HepG2 (cell line): ENCODE results near the gene KCNH6. TPM values are rescaled to one million over a fixed set of nuclear protein-coding genes. Genes with fewer than 3 reads are reported as not detected.

Experiments used
- FOXA3 ChIP-seq: IDR thresholded peaks from 2 replicates; pipeline ENCODE4 v1.6.1; 2016; ENCODE audit warnings: missing genetic modification reagents, missing compliant biosample characterization
- HBP1 ChIP-seq: IDR thresholded peaks from 2 replicates; pipeline ENCODE4 v1.6.1; 2016; ENCODE audit warnings: low read depth, control low read depth
- KDM6A ChIP-seq: IDR thresholded peaks from 2 replicates; pipeline ENCODE4 v1.6.1; 2016; ENCODE audit warnings: low read depth
- MED13 ChIP-seq: sonication (generic); formaldehyde crosslinking; IDR thresholded peaks from 2 replicates; pipeline ENCODE4 v1.5.0; 2020; ENCODE audit warnings: missing genetic modification reagents
- ONECUT2 ChIP-seq: sonication (generic); formaldehyde crosslinking; IDR thresholded peaks from 2 replicates; pipeline ENCODE4 v1.4.0; 2020; ENCODE audit warnings: missing genetic modification reagents
- SP2 ChIP-seq: sonication (generic); formaldehyde crosslinking; IDR thresholded peaks from 2 replicates; pipeline ENCODE4 v1.5.1; 2020; ENCODE audit warnings: mild to moderate bottlenecking, missing genetic modification reagents
- YY1 ChIP-seq: IDR thresholded peaks from 2 replicates; pipeline ENCODE4 v1.6.1; 2011; ENCODE audit warnings: low read length, low read depth, moderate library complexity, mild to moderate bottlenecking; ENCODE audit not compliant: insufficient read depth, insufficient replicate concordance
- ZMYM2 ChIP-seq: sonication (generic); formaldehyde crosslinking; IDR thresholded peaks from 2 replicates; pipeline ENCODE4 v1.8.0; 2022; ENCODE audit warnings: mild to moderate bottlenecking, missing genetic modification reagents
- ZNF337 ChIP-seq: sonication (generic); formaldehyde crosslinking; IDR thresholded peaks from 2 replicates; pipeline ENCODE4 v1.5.1; 2020; ENCODE audit warnings: missing genetic modification reagents, low read depth, mild to moderate bottlenecking, borderline replicate concordance
- ZNF569 ChIP-seq: sonication (generic); formaldehyde crosslinking; IDR thresholded peaks from 2 replicates; pipeline ENCODE4 v1.5.0; 2020; ENCODE audit warnings: mild to moderate bottlenecking, missing genetic modification reagents, moderate library complexity, borderline replicate concordance
- ZNF660 ChIP-seq: sonication (generic); formaldehyde crosslinking; IDR thresholded peaks from 2 replicates; pipeline ENCODE4 v1.5.1; 2020; ENCODE audit warnings: mild to moderate bottlenecking, low read depth, missing genetic modification reagents, borderline replicate concordance
- polyA plus RNA-seq, 8 experiments: library from polyadenylated mRNA; depleted of rRNA in 3 of 8; stranded (reverse) in 7 of 8; unstranded in 1 of 8; fragments of >200 nt; fragmentation: Illumina TruSeq in 4 of 8; extraction: Trizol in 4 of 8; gene quantifications; 2 replicates each; pipeline versions ENCODE4 v1.2.1 to v1.2.3, GENCODE V29; 2011 to 2016; ENCODE audit warnings: low read depth in 4 of 8, missing spikeins in 1 of 8, mixed read lengths in 1 of 8; ENCODE audit not compliant: insufficient read depth in 1 of 8
- total RNA-seq, 5 experiments: library from RNA; depleted of rRNA; stranded (reverse); fragments of >200 nt; fragmentation: Illumina TruSeq; extraction: Trizol; gene quantifications; 2 replicates each; pipeline ENCODE4 v1.2.3, GENCODE V29; 2016; ENCODE audit warnings: low read depth in 1 of 5
- TF ChIP-seq, protein P1 (sequence below), 2 experiments: fragments of 450-650 bp in 1 of 2; sonication (generic) in 1 of 2; formaldehyde crosslinking in 1 of 2; IDR thresholded peaks; 2 replicates each; pipeline versions ENCODE4 v1.6.1 to v1.8.0; 2016 to 2022; ENCODE audit warnings: antibody characterized with exemption in 1 of 2, mild to moderate bottlenecking in 1 of 2, missing genetic modification reagents in 1 of 2
- TF ChIP-seq, protein P2 (sequence below): sonication (generic); formaldehyde crosslinking; IDR thresholded peaks from 2 replicates; pipeline ENCODE4 v1.5.0; 2020; ENCODE audit warnings: mild to moderate bottlenecking, missing genetic modification reagents
- TF ChIP-seq, protein P3 (sequence below): sonication (generic); formaldehyde crosslinking; conservative IDR thresholded peaks from 2 replicates; pipeline ENCODE4 v1.8.0; 2022; ENCODE audit warnings: mild to moderate bottlenecking, moderate library complexity, missing genetic modification reagents

Gene KCNH6
- total and polyA plus RNA-seq, 2 of the 13 experiments (the other 11 are each of a cell fraction or from before 2014, with no cell fraction given): 0.05 to 0.18 TPM

GRCh38 chr17:63578027-63578768 is 55.0 kb downstream of the KCNH6 start (continued):
- TF ChIP-seq HBP1 (CRISPR knock-in tag) (0 out of 2 replicates have a peak, but pooled peaks have one; percentile 67), MED13 (no peak; the same call in 1 of the 2 replicates), ZNF569 (CRISPR knock-in tag) (peak; percentile 15; the same call in 1 of the 2 replicates), YY1 (no peak), ONECUT2 (CRISPR knock-in tag) (no peak; the same call in none of the 2 replicates), KDM6A (CRISPR knock-in tag) (peak; percentile 86), SP2 (CRISPR knock-in tag) (no peak), ZMYM2 (peak; percentile 100), ZNF337 (CRISPR knock-in tag) (0 out of 2 replicates have a peak, but pooled peaks have one; percentile 77), FOXA3 (CRISPR knock-in tag) (peak; percentile 94), ZNF660 (no peak)
- TF ChIP-seq, protein P1, sequence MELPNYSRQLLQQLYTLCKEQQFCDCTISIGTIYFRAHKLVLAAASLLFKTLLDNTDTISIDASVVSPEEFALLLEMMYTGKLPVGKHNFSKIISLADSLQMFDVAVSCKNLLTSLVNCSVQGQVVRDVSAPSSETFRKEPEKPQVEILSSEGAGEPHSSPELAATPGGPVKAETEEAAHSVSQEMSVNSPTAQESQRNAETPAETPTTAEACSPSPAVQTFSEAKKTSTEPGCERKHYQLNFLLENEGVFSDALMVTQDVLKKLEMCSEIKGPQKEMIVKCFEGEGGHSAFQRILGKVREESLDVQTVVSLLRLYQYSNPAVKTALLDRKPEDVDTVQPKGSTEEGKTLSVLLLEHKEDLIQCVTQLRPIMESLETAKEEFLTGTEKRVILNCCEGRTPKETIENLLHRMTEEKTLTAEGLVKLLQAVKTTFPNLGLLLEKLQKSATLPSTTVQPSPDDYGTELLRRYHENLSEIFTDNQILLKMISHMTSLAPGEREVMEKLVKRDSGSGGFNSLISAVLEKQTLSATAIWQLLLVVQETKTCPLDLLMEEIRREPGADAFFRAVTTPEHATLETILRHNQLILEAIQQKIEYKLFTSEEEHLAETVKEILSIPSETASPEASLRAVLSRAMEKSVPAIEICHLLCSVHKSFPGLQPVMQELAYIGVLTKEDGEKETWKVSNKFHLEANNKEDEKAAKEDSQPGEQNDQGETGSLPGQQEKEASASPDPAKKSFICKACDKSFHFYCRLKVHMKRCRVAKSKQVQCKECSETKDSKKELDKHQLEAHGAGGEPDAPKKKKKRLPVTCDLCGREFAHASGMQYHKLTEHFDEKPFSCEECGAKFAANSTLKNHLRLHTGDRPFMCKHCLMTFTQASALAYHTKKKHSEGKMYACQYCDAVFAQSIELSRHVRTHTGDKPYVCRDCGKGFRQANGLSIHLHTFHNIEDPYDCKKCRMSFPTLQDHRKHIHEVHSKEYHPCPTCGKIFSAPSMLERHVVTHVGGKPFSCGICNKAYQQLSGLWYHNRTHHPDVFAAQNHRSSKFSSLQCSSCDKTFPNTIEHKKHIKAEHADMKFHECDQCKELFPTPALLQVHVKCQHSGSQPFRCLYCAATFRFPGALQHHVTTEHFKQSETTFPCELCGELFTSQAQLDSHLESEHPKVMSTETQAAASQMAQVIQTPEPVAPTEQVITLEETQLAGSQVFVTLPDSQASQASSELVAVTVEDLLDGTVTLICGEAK (IDR thresholded peaks at IDR 0.05): no peak; the same call in 1 of the 2 replicates
- TF ChIP-seq, protein P1 (CRISPR knock-in tag; IDR thresholded peaks at IDR 0.05): peak; percentile 97
- TF ChIP-seq, protein P2, sequence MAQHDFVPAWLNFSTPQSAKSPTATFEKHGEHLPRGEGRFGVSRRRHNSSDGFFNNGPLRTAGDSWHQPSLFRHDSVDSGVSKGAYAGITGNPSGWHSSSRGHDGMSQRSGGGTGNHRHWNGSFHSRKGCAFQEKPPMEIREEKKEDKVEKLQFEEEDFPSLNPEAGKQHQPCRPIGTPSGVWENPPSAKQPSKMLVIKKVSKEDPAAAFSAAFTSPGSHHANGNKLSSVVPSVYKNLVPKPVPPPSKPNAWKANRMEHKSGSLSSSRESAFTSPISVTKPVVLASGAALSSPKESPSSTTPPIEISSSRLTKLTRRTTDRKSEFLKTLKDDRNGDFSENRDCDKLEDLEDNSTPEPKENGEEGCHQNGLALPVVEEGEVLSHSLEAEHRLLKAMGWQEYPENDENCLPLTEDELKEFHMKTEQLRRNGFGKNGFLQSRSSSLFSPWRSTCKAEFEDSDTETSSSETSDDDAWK (CRISPR knock-in tag): no peak
- TF ChIP-seq, protein P3, sequence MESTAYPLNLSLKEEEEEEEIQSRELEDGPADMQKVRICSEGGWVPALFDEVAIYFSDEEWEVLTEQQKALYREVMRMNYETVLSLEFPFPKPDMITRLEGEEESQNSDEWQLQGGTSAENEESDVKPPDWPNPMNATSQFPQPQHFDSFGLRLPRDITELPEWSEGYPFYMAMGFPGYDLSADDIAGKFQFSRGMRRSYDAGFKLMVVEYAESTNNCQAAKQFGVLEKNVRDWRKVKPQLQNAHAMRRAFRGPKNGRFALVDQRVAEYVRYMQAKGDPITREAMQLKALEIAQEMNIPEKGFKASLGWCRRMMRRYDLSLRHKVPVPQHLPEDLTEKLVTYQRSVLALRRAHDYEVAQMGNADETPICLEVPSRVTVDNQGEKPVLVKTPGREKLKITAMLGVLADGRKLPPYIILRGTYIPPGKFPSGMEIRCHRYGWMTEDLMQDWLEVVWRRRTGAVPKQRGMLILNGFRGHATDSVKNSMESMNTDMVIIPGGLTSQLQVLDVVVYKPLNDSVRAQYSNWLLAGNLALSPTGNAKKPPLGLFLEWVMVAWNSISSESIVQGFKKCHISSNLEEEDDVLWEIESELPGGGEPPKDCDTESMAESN (CRISPR knock-in tag): no peak
